H1 (cell line): ENCODE results near the gene NDC1. TPM values are rescaled to one million over a fixed set of nuclear protein-coding genes. Genes with fewer than 3 reads are reported as not detected.

ENCODE experiments used
- GTF2F1 ChIP-seq: IDR thresholded peaks from 2 replicates; pipeline ENCODE4 v1.6.1; 2012; ENCODE audit warnings: low read depth, low read length, improper control_type of control experiment, borderline replicate concordance
- HDAC6 ChIP-seq: IDR thresholded peaks from one replicate; pipeline ENCODE4 v1.7.1; 2012; ENCODE audit warnings: low read depth, mild to moderate bottlenecking, inconsistent platforms, low read length, moderate library complexity
- JUND ChIP-seq: IDR thresholded peaks from 2 replicates; pipeline ENCODE4 v1.6.1; 2011; ENCODE audit warnings: mild to moderate bottlenecking, improper control_type of control experiment, low read length
- PHF8 ChIP-seq: fragments of 200-600 bp; sonication (generic); conservative IDR thresholded peaks from 2 replicates; pipeline ENCODE4 v1.7.1; 2012; ENCODE audit warnings: low read depth, mild to moderate bottlenecking, inconsistent platforms, low read length, moderate library complexity
- RNF2 ChIP-seq: fragments of 200-900, 300-1000 bp; sonication (generic); IDR thresholded peaks from 2 replicates; pipeline ENCODE4 v1.7.1; 2016; ENCODE audit warnings: borderline replicate concordance, low read depth, mild to moderate bottlenecking, antibody characterized with exemption, low read length; ENCODE audit not compliant: poor library complexity, severe bottlenecking; ENCODE audit errors: missing control alignments
- TEAD4 ChIP-seq: IDR thresholded peaks from 2 replicates; pipeline ENCODE4 v1.6.1; 2012; ENCODE audit warnings: low read depth, low read length, inconsistent platforms, mixed read lengths
- polyA plus RNA-seq, 7 experiments: library from polyadenylated mRNA; depleted of rRNA in 3 of 7; stranded (reverse) in 5 of 7; unstranded in 2 of 7; fragments of >200 nt in 5 of 7; fragments of 200-250 nt in 2 of 7; gene quantifications; 1 replicate in 5 of 7; 2 replicates in 1 of 7; 4 replicates in 1 of 7; pipeline versions ENCODE4 v1.2.1 to v1.2.3, GENCODE V29; 2011 to 2013; ENCODE audit warnings: missing spikeins in 2 of 7, mixed read lengths in 2 of 7
- total RNA-seq: library from RNA; stranded (reverse); fragmentation: NEBNext Ultra II Directional; extraction: Animal tissue kit (Norgen Biotek cat#: 25700); gene quantifications from 2 replicates; pipeline ENCODE4 v1.2.1, GENCODE V29; 2021

The NDC1 gene
- total and polyA plus RNA-seq, 2 of the 8 experiments (the other 6 are each of a cell fraction or from before 2014, with no cell fraction given), result 62.9 to 66.1 TPM

GRCh38 chr1:53727461-53728092 is 110.5 kb downstream of the NDC1 start (continued):
- no peak for TF ChIP-seq GTF2F1
- TF ChIP-seq TEAD4, result no peak
- TF ChIP-seq HDAC6, result no peak
- TF ChIP-seq PHF8, result no peak
- no peak for TF ChIP-seq JUND
- TF ChIP-seq RNF2, result no peak
